ENCODE measurements around the gene FOXD3.

GRCh38 chr1:63276624-63277023 lies 45.7 kb upstream of the FOXD3 start:
- TF ChIP-seq CTCF (IDR thresholded peaks at IDR 0.05) (no peak), POLR2A (IDR thresholded peaks at IDR 0.05) (no peak)
